A673 (cell line): ENCODE results near the gene GNLY. TPM values are rescaled to one million over a fixed set of nuclear protein-coding genes. Genes with fewer than 3 reads are reported as not detected.
A peak's percentile ranks its signal among the peaks of the same experiment; 100 is the strongest.

Source experiments
- BruUV-seq: library from RNA; stranded (reverse); fragments of 400-500 nt; replicated peaks from 2 replicates; lab custom pipeline; 2021; lab: Mats Ljungman, UMichigan
- CTCF ChIA-PET: fragments of 300-600 bp; sonication (Branson Sonifier 250); formaldehyde crosslinking; loops from one replicate; lab custom pipeline; 2022; ENCODE audit warnings: antibody characterized with exemption; lab: Charles Lee
- POLR2A ChIA-PET: fragments of 300-600 bp; sonication (Branson Sonifier 250); formaldehyde crosslinking; loops from one replicate; lab custom pipeline; 2022; ENCODE audit warnings: antibody characterized with exemption; ENCODE audit not compliant: low non-redundant PET; lab: Charles Lee
- DNase-seq: peaks from one replicate; pipeline ENCODE4 v3.0.0-alpha.2; 2015; ENCODE audit warnings: low spot score
- H3K27ac ChIP-seq: fragments of 200-600 bp; sonication (generic); 2 replicates; pipeline ENCODE4 v1.5.1; 2016; ENCODE audit warnings: mixed run types, low read depth, mild to moderate bottlenecking, mixed read lengths, antibody characterized with exemption, low read length; ENCODE audit not compliant: poor library complexity, severe bottlenecking
- H3K27me3 ChIP-seq: fragments of 200-600 bp; sonication (generic); replicated peaks from 2 replicates; pipeline ENCODE4 v1.6.1; 2017; ENCODE audit warnings: mixed run types, low read depth, mild to moderate bottlenecking, mixed read lengths, antibody characterized with exemption, low read length; ENCODE audit not compliant: insufficient read depth, poor library complexity
- H3K36me3 ChIP-seq: fragments of 200-600 bp; sonication (generic); 2 replicates; pipeline ENCODE4 v1.6.1; 2016; ENCODE audit warnings: mixed run types, mild to moderate bottlenecking, mixed read lengths, antibody characterized with exemption, low read length; ENCODE audit not compliant: insufficient read depth, poor library complexity, severe bottlenecking
- H3K4me1 ChIP-seq: fragments of 200-600 bp; sonication (generic); 2 replicates; pipeline ENCODE4 v1.6.1; 2017; ENCODE audit warnings: mixed run types, mild to moderate bottlenecking, mixed read lengths, antibody characterized with exemption, low read length; ENCODE audit not compliant: insufficient read depth, poor library complexity, severe bottlenecking
- H3K4me3 ChIP-seq: fragments of 200-600 bp; sonication (generic); 2 replicates; pipeline ENCODE4 v1.5.1; 2016; ENCODE audit warnings: low read depth, mixed run types, mild to moderate bottlenecking, mixed read lengths, low read length; ENCODE audit not compliant: poor library complexity, severe bottlenecking
- H3K9me3 ChIP-seq: fragments of 200-600 bp; sonication (generic); 2 replicates; pipeline ENCODE4 v1.6.1; 2016; ENCODE audit warnings: mixed run types, low read depth, mild to moderate bottlenecking, mixed read lengths, antibody characterized with exemption, low read length; ENCODE audit not compliant: poor library complexity, severe bottlenecking
- CTCF ChIP-seq: fragments of 300-800, 200-600 bp; sonication (generic); conservative IDR thresholded peaks from 2 replicates; pipeline ENCODE4 v1.5.1; 2017; ENCODE audit warnings: low read depth, mild to moderate bottlenecking, antibody characterized with exemption, low read length, moderate library complexity, mixed read lengths
- EZH2 ChIP-seq: fragments of 200-600 bp; sonication (generic); IDR thresholded peaks from 2 replicates; pipeline ENCODE4 v1.6.1; 2017; ENCODE audit warnings: borderline replicate concordance, low read depth, mild to moderate bottlenecking, mixed read lengths, antibody characterized with exemption, low read length; ENCODE audit not compliant: poor library complexity, severe bottlenecking
- intact Hi-C: fragments of 100-400 bp; cut with micrococcal nuclease; formaldehyde crosslinking; loops from one replicate; pipeline ENCODE4 v1.10.0; 2022; ENCODE audit not compliant: unreplicated experiment
- total RNA-seq: library from RNA; stranded (reverse); gene quantifications from 2 replicates; pipeline ENCODE4 v1.2.3, GENCODE V29; 2021

The GNLY gene
- total RNA-seq, 1 experiment from 2014 or later: not detected

GRCh38 chr2:85740193-85740592 lies 46.0 kb downstream of the GNLY start:
- CTCF ChIA-PET: interaction anchor here (1.3 kb wide), 1 partner anchor 59 kb away, joined by 3 read pairs; no protein-coding TSS in a partner anchor
- BruUV-seq: no TSS peak
- TF ChIP-seq EZH2 (no peak), CTCF (no peak)
- Histone ChIP-seq H3K36me3 (no peaks in the 10 kb centered on the region), H3K9me3 (no peaks in the 10 kb centered on the region), H3K27ac (no peak overlapping the region), H3K4me1 (peaks cover 35% of the 10 kb centered on the region), H3K27me3 (no peaks in the 10 kb centered on the region), H3K4me3 (no peak overlapping the region)
- POLR2A ChIA-PET: no interaction called here
- intact Hi-C loops: no loop called here
- DNase-seq: no peak

- H3K27me3 ChIP-seq: no peaks in the 10 kb centered on the region
Measured at GRCh38 chr2:85741211-85741832, 47.2 kb downstream of the GNLY start.

GRCh38 chr2:85741833-85742455 lies 47.8 kb downstream of the GNLY start:
- Histone ChIP-seq H3K27me3 (no peaks in the 10 kb centered on the region), H3K27ac (peak overlapping the region; percentile 68), H3K4me3 (no peak overlapping the region), H3K9me3 (no peaks in the 10 kb centered on the region), H3K4me1 (peaks cover 41% of the 10 kb centered on the region), H3K36me3 (no peaks in the 10 kb centered on the region)
- DNase-seq: no peak
- no TSS peak for BruUV-seq
- POLR2A ChIA-PET: interaction anchor here (0.7 kb wide), 1 partner anchor 12 kb away, joined by 6 read pairs; the partner anchor contains the start of gene ATOH8
- CTCF ChIA-PET: interaction anchor here (0.7 to 0.8 kb wide), 2 partner anchors 8 to 60 kb away, joined by 3 read pairs; no protein-coding TSS in a partner anchor
- TF ChIP-seq EZH2 (no peak), CTCF (no peak)
- intact Hi-C loops: no loop called here

More at GRCh38 chr2:85741211-85741832, 47.2 kb downstream of the GNLY start:
- Histone ChIP-seq H3K9me3 (no peaks in the 10 kb centered on the region), H3K4me1 (peaks cover 41% of the 10 kb centered on the region), H3K4me3 (no peak overlapping the region), H3K36me3 (no peaks in the 10 kb centered on the region), H3K27ac (peak overlapping the region; percentile 68)
- TF ChIP-seq CTCF (no peak), EZH2 (no peak)
- POLR2A ChIA-PET: no interaction called here
- CTCF ChIA-PET: interaction anchor here (1.3 kb wide), 1 partner anchor 58 kb away, joined by 3 read pairs; no protein-coding TSS in a partner anchor
- intact Hi-C loops: no loop called here
- no TSS peak for BruUV-seq
- no peak for DNase-seq
